GM12892 (cell line): Measurements from ENCODE around the gene OXCT2.

Source experiments
- DNase-seq: peaks from one replicate; pipeline ENCODE4 v3.0.0; 2011; ENCODE audit not compliant: insufficient read length
- FAIRE-seq: peaks from 2 replicates; lab custom pipeline; 2011; peaks lifted over from hg19 to GRCh38; lab: Jason Lieb, UNC
- POLR2A ChIP-seq: IDR thresholded peaks from 2 replicates; pipeline ENCODE4 v1.6.1; 2011; ENCODE audit warnings: low read depth, low read length, control low read depth
- POLR2AphosphoS5 ChIP-seq: IDR thresholded peaks from 2 replicates; pipeline ENCODE4 v1.6.1; 2011; ENCODE audit warnings: low read depth, low read length, control low read depth
- TAF1 ChIP-seq: IDR thresholded peaks from 2 replicates; pipeline ENCODE4 v1.6.1; 2011; ENCODE audit warnings: low read depth, mild to moderate bottlenecking, control low read depth, low read length, borderline replicate concordance

OXCT2 gene

GRCh38 chr1:39754026-39754570 is 17.1 kb downstream of the OXCT2 start:
- FAIRE-seq (no peak), DNase-seq (no peak)
- no peak for TF ChIP-seq TAF1
- TF ChIP-seq POLR2A, result no peak
- no peak for TF ChIP-seq POLR2AphosphoS5

GRCh38 chr1:39753132-39754025 is 17.8 kb downstream of the OXCT2 start:
- TF ChIP-seq POLR2A (no peak), POLR2AphosphoS5 (no peak), TAF1 (no peak)
- no peak for DNase-seq
- no peak for FAIRE-seq

GRCh38 chr1:39752703-39753102 is 18.4 kb downstream of the OXCT2 start:
- FAIRE-seq (no peak), DNase-seq (no peak)
- TF ChIP-seq POLR2AphosphoS5, result no peak
- no peak for TF ChIP-seq TAF1
- no peak for TF ChIP-seq POLR2A

- DNase-seq, result no peak
- FAIRE-seq, result no peak
- TF ChIP-seq POLR2A (no peak), TAF1 (no peak), POLR2AphosphoS5 (no peak)
These were observed 19.6 kb downstream of the OXCT2 start for GRCh38 chr1:39751595-39751994.

DNA sequence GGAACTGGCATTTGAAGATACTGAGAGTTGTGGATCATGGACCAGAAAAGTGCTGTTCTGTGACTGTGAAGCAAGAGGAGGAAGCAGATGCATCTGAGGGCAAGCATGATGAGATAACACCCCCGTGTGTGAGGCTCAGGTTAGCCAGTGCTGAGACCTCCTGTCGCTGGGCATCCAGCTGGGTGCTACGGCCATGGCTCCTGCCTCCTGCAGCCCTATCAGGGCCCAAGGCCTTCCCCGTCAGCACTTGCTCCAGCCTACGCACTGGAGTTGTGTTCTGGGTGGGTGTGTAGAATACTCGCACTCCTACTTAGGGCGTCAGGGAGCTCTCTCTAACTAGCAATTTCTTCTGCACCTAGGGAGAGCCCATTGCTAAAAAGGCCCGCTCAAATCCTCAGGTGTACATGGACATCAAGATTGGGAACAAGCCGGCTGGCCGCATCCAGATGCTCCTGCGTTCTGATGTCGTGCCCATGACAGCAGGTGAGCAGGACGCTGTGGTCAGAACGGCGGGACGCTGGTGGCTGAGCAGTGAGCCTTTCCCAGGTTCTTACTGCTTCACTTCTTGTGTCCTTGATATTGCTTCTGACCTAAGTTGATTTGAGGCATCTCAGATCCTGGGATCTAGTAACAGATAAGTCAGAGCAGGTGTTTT is 26.0 kb downstream of the OXCT2 start:
- no peak for FAIRE-seq
- no peak for DNase-seq
- TF ChIP-seq TAF1 (no peak), POLR2AphosphoS5 (no peak)

- FAIRE-seq (peak; percentile 99), DNase-seq (peak; percentile 88)
- TF ChIP-seq POLR2AphosphoS5, result peak; percentile 92
- TF ChIP-seq TAF1, result peak; percentile 83
- TF ChIP-seq POLR2A, result peak; percentile 95
These were observed 32.4 kb downstream of the OXCT2 start, which contains the start of gene PPIE for GRCh38 chr1:39738622-39739366. Gene PPIE, plus strand, starts transcription at chr1:39738882. Its CDS starts 19 bp downstream, at chr1:39738901.

GRCh38 chr1:39737546-39738169 is 33.5 kb downstream of the OXCT2 start:
- no peak for DNase-seq
- FAIRE-seq, result peak; percentile 54
- TF ChIP-seq POLR2AphosphoS5, result no peak
- TF ChIP-seq POLR2A, result no peak
- TF ChIP-seq TAF1, result no peak

- DNase-seq (no peak), FAIRE-seq (no peak)
- TF ChIP-seq POLR2AphosphoS5 (no peak), POLR2A (no peak), TAF1 (no peak)
These were observed 35.4 kb downstream of the OXCT2 start for GRCh38 chr1:39735731-39736130.

DNA sequence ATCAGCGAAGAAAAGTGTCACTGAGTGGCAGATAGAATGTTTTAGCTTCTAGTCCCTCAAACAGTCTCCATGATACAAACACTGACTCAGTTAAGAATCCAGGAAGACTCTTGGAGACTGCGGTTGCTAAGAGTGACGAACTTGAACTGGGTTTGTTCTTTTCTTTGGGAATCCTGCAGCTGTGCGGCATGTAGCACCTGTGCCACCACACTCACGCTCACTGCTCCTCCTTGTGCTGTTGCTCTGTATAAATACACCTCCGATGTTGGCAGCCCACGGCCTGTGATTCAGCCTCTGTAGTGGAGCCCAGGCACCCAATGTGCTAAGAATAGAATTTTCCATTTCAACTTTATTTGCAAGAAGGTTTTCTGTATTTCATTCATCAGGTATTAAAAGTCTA is 38.0 kb downstream of the OXCT2 start:
- DNase-seq, result no peak
- peak; percentile 44 for FAIRE-seq
- no peak for TF ChIP-seq POLR2AphosphoS5
- no peak for TF ChIP-seq TAF1
- no peak for TF ChIP-seq POLR2A

- FAIRE-seq (no peak), DNase-seq (no peak)
- TF ChIP-seq POLR2AphosphoS5, result no peak
- TF ChIP-seq POLR2A, result no peak
- no peak for TF ChIP-seq TAF1
These were observed 38.4 kb downstream of the OXCT2 start for GRCh38 chr1:39732730-39733129.

DNA sequence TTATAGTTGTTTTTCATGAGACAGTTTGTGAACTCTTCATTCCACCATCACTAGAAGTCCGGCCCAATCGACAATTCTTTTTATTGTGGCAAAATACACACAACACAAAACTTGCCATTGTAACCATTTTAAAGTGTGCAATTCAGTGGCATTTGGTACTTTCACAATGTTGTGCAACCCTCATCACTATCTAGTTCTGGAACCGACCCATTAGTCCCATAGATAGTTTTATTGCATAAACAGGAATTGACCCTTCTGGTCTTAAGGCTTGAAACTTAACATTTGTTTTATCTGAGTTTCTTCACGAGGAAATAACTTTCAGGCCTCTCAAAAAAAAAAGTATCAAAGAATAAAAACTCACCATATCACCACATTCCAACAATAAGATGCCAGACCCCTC is 41.3 kb downstream of the OXCT2 start:
- peak; percentile 27 for FAIRE-seq
- no peak for TF ChIP-seq POLR2AphosphoS5
- no peak for TF ChIP-seq TAF1
- TF ChIP-seq POLR2A, result no peak
- DNase-seq, result no peak

DNA sequence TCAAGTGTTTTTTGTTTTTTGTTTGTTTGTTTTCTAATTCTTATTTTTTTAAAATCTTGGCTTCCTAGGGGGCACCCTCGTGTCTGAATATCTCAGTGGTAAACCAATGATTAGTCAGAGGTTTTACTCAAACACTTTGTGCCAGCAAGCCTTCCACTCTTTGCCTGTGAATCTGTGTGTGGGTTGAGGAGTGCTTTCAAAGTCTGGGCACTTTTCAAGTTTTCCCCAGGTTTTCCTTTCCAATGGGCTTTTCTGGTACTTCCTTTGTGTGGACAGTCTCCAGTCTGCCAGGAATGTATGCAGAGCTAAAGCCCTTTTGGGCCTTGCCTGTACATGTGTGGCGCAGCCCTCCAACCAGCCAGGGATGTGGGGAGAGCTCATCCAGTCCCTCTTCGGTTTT is 42.1 kb downstream of the OXCT2 start:
- DNase-seq (no peak), FAIRE-seq (no peak)
- TF ChIP-seq POLR2A, result no peak
- TF ChIP-seq POLR2AphosphoS5, result no peak
- no peak for TF ChIP-seq TAF1
